Epithelial cell of prostate (primary cell): ENCODE results near the gene ACOT11.
"Not testable (repeated sequence)": the region's sequence is repeated elsewhere in the genome, so short reads cannot be mapped to it uniquely, and the experiment has no call there.

Source experiments
- DNase-seq: peaks from one replicate; pipeline ENCODE4 v3.0.0-alpha.2; 2011; ENCODE audit warnings: low read depth, low spot score
- H3K27ac ChIP-seq: fragments of 450-650 bp; 2 replicates; pipeline ENCODE4 v1.5.1; 2017; ENCODE audit warnings: mild to moderate bottlenecking

Gene ACOT11

DNA sequence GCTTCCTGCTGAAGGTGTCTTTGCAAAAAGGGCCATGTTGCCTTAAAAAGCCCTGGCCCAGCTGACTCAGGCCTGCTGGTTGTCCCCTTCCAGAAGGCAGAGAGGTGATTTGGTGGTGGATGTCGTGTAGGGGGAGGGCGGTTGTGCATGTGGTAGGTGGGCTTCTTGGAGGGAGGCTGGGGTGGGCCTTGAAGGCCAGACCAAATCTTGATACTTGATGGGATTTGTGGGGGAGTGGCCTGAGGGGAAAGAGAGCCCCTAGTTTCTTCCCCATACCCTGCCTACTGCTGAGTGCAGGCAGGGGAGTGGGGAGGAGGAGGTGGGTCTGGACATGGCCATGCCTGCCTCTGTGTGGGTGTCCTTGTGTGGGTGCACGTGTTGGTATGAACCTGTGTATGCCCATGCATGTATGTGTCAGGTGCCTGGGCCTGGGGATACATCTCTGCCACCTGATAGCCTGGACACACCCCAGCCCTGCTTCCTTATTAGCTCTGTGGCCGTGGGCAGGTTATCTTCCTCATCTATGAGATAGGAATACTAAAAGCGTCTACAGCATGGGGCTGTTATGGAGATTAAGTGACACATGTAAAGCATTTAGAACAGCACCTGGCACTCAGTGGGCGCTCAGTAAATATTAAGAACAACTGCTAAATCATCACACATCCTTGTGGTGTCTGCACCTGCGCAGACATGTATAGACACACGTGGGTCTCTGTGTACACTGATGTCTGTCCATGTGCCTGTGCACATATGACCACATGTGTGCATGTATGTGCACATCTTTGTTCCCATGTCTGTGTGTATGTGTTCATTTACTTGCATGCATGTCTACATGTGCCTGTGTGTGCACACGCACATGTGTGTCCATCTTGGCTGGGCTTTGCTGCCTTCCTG is 58.3 kb downstream of the ACOT11 start:
- no peak overlapping the region for H3K27ac ChIP-seq
- DNase-seq: no peak

DNA sequence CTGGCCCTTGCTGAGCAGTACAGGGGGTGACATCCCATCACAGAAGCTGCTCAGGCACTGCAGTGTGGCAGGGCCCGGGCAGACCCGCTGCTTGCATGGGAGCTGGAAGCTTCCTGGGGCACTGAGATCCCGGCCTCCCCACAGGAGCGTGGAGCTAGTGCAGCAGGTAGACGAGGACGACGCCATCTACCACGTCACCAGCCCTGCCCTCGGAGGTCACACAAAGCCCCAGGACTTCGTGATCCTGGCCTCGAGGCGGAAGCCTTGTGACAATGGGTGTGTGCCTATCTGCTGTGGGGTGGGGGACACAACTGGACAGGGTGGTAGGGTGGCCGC is 58.9 kb downstream of the ACOT11 start:
- DNase-seq: no peak
- no peak overlapping the region for H3K27ac ChIP-seq

DNA sequence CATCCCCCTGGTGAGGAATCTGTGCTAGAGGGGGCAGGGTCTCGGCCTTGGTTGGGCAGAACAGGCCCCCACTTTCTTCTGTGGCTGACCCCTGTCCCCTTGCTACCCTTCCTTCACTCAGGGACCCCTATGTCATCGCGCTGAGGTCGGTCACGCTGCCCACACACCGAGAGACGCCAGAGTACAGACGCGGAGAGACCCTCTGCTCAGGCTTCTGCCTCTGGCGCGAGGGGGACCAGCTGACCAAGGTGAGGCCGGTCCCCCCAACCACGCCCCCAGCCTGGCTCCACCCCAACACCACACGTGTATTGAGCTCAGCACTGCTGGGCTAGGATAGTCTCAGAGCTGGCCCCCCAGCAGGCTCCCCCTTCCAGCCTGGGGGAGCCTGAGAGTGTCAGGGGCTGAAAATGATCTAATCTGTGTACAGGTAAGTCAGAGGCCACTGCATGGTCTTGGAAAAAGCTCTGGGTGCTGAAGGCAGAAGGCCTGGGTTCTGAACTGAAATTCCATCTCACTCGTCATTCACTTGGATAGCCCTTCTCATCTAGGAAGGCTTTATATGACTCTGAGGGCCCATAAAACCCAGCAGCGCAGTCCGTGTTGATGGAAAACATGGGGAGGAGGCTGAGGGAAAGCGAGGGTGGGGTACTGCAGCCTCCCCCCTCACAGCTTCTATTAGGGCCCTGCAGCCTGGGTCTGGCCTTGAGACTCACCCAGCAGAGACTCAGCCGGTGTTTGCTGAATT is 60.0 kb downstream of the ACOT11 start:
- no peak for DNase-seq
- H3K27ac ChIP-seq: no peak overlapping the region

DNA sequence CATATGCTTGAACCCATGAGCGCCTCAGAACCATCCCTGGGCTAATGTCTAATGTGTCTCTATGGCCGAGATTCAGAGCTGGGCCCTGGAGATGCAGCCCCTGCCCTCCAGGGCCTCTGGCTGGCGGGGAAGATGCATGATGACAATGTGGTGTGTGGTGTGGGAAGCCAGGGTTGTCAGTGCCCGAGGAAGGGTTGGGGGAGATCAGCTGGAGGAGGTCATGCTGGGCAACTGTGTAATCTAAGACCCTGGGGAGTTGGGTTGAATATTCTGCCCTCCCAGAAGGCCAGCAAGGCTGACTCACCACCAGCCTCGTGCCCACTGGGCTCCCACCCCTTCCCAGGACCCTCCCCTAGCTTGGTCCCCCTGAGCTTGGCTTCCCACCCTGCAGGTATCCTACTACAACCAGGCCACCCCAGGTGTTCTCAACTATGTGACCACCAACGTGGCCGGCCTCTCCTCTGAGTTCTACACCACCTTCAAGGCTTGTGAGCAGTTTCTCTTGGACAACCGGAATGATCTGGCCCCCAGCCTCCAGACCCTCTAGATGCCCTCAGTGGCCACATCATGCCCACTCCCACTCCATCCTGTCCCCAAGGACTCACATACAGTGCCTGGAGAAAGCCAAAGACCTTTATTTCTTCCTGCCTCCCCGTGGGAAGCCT is 60.7 kb downstream of the ACOT11 start:
- H3K27ac ChIP-seq: no peak overlapping the region
- DNase-seq: no peak

DNA sequence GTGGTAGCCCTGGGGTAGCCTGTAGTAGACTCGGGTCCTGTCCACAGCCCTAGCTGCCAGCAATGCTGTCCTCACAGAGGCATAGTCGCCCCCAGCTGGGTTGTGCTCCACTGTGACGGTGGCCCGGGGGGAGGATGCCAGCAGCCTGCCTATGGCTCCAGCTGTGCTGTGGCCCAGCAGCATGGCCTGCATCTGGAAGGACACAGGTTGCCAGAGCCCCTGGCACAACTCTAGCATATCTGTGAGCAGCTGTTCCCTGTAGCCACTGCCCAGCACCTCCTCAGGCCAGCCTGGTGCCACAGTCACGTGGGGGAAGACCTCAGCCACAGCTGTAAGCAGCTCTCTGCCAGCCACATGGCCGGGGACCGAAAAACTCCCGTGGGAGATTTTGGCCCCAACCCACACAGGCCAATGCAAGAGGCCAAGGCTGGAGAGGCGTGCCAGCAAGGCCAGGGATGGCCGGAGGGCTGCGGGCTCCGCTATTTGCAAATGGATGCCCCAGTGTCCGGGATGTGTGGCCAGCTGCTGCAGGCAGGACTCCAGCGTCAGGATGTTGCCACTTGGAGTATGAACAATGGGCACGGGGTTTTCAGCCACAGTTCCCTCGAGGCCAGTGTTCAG is 61.4 kb downstream of the ACOT11 start:
- no peak for DNase-seq
- H3K27ac ChIP-seq: no peak overlapping the region

DNA sequence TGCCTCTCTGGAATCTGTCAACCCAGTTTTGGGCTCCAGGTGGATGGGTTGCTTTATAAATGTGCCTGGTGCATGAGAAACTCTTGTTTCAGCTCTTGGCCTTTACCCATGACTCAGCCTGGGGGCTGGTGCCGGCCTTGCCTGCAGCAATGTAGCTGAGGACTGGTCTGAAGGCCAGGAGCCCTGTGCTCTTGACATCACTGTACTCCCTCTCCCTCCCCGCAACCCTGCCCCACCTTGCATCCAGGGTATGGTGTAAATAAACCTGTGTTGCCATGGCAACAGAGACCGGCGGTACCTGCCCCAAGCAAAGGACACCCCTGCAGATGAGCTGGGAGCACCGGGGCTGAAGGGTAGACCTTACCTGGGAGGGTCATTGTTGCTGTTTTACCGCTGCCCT is 62.0 kb downstream of the ACOT11 start:
- DNase-seq: no peak
- no peak overlapping the region for H3K27ac ChIP-seq

DNA sequence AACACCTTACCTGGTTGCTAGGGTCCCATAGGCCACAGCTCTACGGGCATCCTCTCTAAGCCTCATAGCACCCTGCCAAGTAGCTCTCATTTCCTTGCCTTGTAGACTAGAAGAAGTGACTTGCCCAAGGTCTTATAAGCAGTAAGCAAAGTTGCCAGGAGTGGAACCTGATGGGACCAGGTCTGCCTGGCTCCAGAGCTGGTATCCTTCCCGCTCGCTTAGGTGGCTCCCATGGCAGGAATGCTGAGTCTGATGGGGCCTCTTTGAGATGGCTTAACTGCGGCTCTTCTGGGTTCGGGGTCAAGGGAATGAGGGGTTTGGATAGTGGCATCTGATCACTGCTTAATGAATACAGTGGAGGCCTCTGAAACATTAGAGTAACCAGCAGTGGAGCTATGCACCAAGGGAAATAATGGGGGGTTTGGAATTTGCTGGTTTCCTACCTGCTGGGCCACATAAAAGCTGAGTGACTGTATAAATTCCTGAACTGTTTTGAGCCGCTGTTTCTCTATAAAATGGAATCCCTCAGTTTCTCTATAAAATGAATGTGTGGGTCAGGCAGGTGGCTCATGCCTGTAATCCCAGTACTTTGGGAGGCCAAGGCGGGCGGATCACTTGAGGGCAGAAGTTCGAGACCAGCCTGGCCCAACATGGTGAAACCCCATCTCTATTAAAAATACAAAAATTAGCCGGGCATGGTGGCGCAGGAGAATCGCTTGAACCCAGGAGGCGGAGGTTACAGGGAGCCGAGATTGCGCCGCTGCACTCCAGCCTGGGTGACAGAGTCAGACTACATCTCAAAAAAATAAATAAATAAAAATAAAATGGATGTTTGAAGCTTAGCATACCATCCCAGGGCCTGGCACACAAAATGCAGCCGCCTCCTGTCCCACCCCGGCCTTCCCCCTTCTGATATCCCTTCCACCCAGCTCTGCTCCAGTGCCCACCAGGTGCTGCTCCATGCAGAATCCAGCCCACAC is 62.9 kb downstream of the ACOT11 start:
- DNase-seq: no peak
- no peak overlapping the region for H3K27ac ChIP-seq

DNA sequence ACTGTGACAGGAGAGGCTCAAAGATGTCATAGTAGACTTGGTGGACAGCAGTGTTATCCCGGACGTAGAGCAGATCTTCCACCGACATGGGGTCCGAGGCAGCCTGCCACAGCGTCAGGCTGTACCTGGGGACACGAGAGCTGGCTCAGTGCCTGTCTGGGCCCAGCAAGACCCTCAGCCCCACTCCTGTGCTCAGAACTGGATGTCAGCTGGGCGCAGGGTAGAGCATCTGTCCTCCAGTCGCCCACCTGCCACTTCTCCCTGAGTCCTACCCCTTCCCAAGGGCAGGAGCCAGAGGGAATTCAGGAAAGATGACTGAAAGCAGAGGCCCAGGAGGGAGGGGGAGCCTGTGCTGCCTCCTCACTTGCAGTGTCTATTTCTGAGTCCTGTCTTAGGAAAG is 63.6 kb downstream of the ACOT11 start:
- H3K27ac ChIP-seq: no peak overlapping the region
- DNase-seq: no peak

DNA sequence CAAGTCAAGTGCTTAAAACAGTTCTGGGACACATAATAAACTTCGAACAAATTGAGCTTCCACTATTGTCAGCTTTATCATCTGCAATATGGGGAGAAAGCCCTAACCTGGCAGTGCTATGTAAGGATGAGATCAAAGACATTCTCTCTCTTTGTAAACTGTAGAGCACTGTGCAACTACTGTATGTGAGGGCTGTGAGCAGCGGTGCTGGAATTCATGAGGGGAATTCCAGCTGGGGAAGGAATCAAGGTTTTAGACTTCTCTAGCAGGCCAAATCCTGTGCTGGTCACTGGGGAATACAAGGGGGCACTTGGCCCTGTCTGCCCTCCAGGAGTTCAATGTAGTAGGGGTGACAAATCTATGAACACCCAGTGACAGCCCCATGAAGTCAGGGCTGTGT is 66.0 kb downstream of the ACOT11 start:
- H3K27ac ChIP-seq: no peak overlapping the region
- no peak for DNase-seq

DNA sequence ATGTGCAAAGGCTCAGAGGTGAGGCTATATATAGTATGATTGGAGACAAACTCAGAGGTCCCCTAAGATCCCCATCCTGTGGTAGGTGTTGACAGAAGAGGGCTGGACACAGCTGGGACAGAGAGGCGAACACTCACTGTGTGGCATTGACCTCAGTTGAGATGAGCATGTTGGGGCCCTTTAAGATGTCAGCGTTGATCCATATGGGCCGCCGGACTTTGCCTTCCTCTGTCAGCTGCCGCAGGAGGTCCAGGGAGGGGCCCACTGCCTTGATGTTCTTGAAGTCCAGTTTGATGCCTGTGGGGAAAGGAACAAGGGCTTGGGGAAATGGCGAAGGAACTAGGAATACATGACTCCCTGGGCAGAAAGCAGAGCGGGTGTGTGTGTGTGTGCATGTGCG is 66.5 kb downstream of the ACOT11 start:
- DNase-seq: no peak
- no peak overlapping the region for H3K27ac ChIP-seq

DNA sequence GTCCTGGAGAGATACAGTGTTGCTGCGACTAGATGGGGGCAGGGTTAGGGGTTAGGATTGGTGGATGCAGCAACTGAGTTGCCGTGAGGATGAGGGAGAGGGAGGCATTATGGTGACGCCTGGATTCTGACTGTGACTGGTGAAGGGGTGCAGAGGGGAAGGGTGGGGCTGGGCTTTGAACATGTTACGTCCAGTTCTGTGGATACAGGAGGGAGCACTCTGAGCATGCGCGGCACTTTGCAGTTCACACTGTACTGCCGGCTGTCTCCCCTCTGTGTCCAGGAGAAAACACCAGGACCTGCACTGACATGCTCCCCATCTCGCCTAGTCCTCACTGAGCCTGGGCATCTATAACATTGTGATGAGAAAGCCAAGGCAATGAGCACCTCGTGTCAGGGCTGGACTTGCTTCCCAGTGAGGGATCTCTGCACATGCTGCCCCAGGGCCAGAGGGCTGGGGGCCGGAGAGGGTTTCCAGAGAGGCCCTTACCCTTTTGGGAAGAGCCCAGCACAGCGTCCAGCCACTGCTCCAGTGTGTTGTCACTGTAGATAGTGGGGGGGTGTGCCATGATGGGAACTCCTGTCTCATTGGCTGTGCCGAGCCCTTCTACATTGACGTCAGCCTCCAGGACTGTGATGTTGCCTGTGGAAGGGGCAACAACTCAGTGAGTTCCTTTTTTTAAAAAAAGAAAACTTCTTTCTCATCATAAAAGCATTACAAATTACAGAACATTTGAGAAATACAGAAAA is 67.7 kb downstream of the ACOT11 start:
- peak overlapping the region; percentile 36 for H3K27ac ChIP-seq
- DNase-seq: peak; percentile 66

DNA sequence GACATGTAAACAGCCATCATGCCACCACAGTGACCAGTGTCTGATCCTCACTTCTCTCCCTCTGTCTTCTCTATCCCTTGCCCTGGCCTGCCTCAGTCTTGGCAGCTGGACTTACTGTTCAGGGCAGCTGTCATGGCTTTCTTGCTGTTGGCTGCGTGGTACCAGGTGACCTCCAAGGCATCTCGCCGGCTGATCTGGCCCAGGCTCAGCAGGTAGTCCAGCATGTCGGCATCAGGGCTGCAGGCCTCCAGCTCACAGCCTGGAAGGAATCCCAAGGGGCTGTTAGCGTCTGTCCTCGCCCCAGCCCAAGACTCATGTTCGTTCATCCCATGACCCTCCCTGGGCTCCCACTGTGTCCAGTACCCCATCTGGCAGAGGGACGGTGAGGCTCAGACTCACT is 71.7 kb downstream of the ACOT11 start:
- no peak overlapping the region for H3K27ac ChIP-seq
- DNase-seq: no peak

DNA sequence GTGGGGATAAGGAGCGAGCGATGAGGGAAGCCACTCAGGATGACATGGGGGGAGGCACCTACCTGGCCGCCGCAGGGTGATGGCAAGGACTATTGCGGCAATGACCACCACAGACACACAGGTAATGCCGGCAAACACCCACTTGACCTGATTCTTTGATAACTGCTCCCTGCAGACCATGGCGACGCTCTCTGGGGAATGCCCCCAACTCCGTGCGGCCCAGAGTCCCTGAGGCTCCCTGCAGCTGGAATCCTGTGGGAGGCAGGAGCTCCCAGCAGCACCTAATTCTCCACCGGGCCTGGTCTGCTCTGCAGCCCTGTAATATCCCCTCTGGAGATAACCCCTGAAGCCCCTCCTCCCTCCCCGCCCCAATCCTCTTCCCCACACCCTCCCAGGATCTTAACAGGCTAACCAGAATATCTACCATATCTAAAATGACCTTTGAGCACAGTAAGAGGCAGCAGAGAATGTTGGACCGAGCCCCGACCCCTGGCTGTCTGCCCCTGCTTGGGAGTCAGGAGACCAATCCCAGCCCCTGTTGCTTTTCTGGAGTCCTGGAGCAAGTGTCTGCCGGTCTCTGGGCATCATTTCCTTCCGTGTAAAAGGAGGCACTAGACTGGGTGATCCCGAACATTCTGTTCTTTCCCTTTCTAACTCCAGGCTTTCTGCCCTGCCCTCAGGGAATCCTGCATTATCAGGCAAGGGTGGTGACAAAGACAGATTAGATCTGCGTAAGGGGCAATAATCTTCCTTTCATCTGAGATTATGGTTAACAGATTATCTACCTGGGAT is 75.4 kb downstream of the ACOT11 start, which contains the start of gene FAM151A:
TSS of gene FAM151A (minus strand) at position 310 of the 792 bp plus-strand sequence. CDS start at position 180, 130 bp downstream.
- DNase-seq: no peak
- H3K27ac ChIP-seq: no peak within 1 kb of the TSS

DNA sequence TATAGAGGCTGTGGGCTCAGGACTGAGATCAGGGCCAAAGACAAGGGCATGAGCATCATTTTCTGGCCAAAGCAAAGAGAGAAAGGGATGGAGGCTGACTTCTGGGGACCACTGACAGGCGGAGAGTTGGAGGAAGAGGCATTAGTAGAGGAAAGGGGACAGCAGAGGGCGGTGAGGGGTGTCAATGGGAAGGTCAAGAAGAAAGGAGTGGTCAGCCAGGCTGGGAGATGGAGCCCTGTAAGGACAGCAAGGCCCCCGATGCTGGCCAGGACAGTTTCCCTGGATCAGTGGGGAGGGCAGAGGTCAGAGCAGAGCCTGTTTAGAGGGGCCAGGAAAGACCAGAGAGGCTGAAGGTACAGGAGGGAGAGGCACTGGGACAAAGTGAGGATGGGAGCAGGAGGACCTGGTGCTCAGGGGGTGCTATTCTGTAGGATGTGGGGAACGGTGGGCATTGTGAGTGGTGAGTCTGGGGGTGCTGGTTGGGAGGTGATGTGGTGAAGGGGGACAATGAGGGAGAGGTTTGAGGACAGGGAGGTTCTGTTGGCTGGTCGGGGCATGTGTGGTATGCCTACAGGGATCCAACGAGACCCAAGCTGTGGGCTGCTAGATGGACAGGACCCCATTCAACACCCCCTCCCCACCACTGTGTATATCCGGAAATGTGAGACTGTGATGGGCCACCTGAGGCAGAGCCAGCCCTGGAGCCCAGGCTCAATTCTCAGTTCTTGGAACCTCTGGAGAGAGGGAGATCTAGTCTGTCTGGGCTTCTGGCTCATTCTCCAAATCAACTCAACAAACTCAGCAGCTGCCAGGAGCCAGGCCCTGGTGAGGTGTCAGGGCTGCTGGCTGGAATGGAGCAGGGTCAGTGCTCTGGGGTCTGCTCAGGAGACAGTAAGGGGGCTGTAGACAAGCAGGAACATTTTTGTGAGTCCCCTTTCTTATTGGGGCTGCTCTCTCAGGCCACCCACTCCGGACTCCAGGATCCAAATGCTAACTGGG is 76.7 kb downstream of the ACOT11 start:
- no peak overlapping the region for H3K27ac ChIP-seq
- DNase-seq: no peak

DNA sequence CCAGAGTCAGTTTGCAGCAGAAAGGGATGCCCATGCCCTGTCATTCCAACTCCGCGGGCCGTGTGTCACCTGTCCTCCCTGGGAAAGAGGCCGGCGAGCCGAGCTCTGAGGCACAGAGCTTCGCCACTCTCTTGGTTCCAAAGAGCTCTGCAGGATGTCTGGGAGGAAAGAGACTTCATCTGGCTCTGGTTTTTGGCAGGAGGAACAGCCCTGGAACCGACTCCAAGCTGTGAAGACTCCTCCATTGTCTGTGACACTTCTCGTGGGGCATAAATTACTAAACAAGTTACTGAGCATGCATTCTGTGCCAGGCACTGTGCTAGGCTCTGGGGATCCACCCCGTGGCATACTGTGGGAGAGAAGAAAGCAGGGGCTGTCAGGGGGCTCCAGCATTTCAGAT is 79.2 kb downstream of the ACOT11 start:
- H3K27ac ChIP-seq: no peak overlapping the region
- no peak for DNase-seq

DNA sequence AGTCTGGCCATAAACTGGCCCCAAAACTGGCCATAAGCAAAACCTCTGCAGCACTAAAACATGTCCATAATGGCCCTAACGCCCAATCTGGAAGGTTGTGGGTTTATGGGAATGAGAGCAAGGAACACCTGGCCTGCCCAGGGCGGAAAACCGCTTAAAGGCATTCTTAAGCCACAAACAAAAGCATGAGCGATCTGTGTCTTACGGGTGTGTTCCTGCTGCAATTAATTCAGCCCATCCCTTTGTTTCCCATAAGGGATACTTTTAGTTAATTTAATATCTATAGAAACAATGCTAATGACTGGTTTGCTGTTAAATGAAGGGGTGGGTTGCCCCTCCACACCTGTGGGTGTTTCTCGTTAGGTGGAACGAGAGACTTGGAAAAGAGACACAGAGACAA is 87.8 kb downstream of the ACOT11 start:
- not testable (repeated sequence) for DNase-seq, H3K27ac ChIP-seq
